MG63 (cell line): Measurements from ENCODE around the gene NAA80. TPM values are rescaled to one million over a fixed set of nuclear protein-coding genes. Genes with fewer than 3 reads are reported as not detected.

Experiments used
- DNase-seq: peaks from one replicate; pipeline ENCODE4 v3.0.0-alpha.2; 2020
- H3K27me3 ChIP-seq: fragments of 250-450 bp; sonication (Bioruptor Pico); 2 replicates; pipeline ENCODE4 v1.5.1; 2020; ENCODE audit warnings: mild to moderate bottlenecking, moderate library complexity
- H3K36me3 ChIP-seq: fragments of 250-450 bp; sonication (Bioruptor Pico); 2 replicates; pipeline ENCODE4 v1.5.1; 2020; ENCODE audit warnings: mild to moderate bottlenecking, moderate library complexity
- H3K4me3 ChIP-seq: fragments of 250-450 bp; sonication (Bioruptor Pico); 2 replicates; pipeline ENCODE4 v1.5.1; 2020; ENCODE audit warnings: mild to moderate bottlenecking, moderate library complexity
- H3K9me3 ChIP-seq: fragments of 250-450 bp; sonication (Bioruptor Pico); 2 replicates; pipeline ENCODE4 v1.5.1; 2020; ENCODE audit warnings: mild to moderate bottlenecking, moderate library complexity
- total RNA-seq: library from RNA; depleted of rRNA; stranded (reverse); fragments of >200 nt; shearing (Covaris generic); gene quantifications from 2 replicates; pipeline ENCODE4 v1.2.3, GENCODE V29; 2014; ENCODE audit warnings: low replicate concordance

NAA80 gene
- total RNA-seq, 1 experiment from 2014 or later = 6.4 TPM

GRCh38 chr3:50261505-50261904, 37.7 kb downstream of the NAA80 start:
- no peak for DNase-seq
- Histone ChIP-seq H3K27me3 (no peaks in the 10 kb centered on the region), H3K9me3 (no peaks in the 10 kb centered on the region), H3K4me3 (no peak overlapping the region), H3K36me3 (peaks cover 7% of the 10 kb centered on the region)

GRCh38 chr3:50260942-50261441, 38.2 kb downstream of the NAA80 start:
- Histone ChIP-seq H3K9me3 (no peaks in the 10 kb centered on the region), H3K4me3 (peak overlapping the region; percentile 54), H3K36me3 (peaks cover 8% of the 10 kb centered on the region), H3K27me3 (no peaks in the 10 kb centered on the region)
- DNase-seq = no peak

GRCh38 chr3:50260027-50260941, 38.9 kb downstream of the NAA80 start:
- Histone ChIP-seq H3K4me3 (peak overlapping the region; percentile 54), H3K9me3 (no peaks in the 10 kb centered on the region), H3K36me3 (peaks cover 8% of the 10 kb centered on the region), H3K27me3 (no peaks in the 10 kb centered on the region)
- peak; percentile 88 for DNase-seq

GRCh38 chr3:50259432-50260026, 39.7 kb downstream of the NAA80 start:
- Histone ChIP-seq H3K4me3 (no peak overlapping the region; the same call in 1 of the 2 replicates), H3K9me3 (no peaks in the 10 kb centered on the region), H3K36me3 (peaks cover 8% of the 10 kb centered on the region), H3K27me3 (no peaks in the 10 kb centered on the region)
- no peak for DNase-seq

- no peak for DNase-seq
- Histone ChIP-seq H3K9me3 (no peaks in the 10 kb centered on the region), H3K36me3 (peaks cover 8% of the 10 kb centered on the region), H3K27me3 (no peaks in the 10 kb centered on the region), H3K4me3 (no peak overlapping the region)
Observed at GRCh38 chr3:50258979-50259378, 40.2 kb downstream of the NAA80 start.

- DNase-seq = no peak
- Histone ChIP-seq H3K9me3 (no peaks in the 10 kb centered on the region), H3K27me3 (no peaks in the 10 kb centered on the region), H3K36me3 (peaks cover 8% of the 10 kb centered on the region), H3K4me3 (no peak overlapping the region)
Observed at GRCh38 chr3:50258029-50258680, 41.0 kb downstream of the NAA80 start.

GRCh38 chr3:50256978-50257890, 42.0 kb downstream of the NAA80 start:
- Histone ChIP-seq H3K9me3 (no peaks in the 10 kb centered on the region), H3K4me3 (no peak overlapping the region), H3K27me3 (no peaks in the 10 kb centered on the region), H3K36me3 (peaks cover 10% of the 10 kb centered on the region)
- DNase-seq = no peak

GRCh38 chr3:50255251-50255615, 44.0 kb downstream of the NAA80 start:
- Histone ChIP-seq H3K9me3 (no peaks in the 10 kb centered on the region), H3K4me3 (no peak overlapping the region), H3K27me3 (no peaks in the 10 kb centered on the region), H3K36me3 (peaks cover 12% of the 10 kb centered on the region)
- DNase-seq = no peak

- no peak for DNase-seq
- Histone ChIP-seq H3K9me3 (no peaks in the 10 kb centered on the region), H3K27me3 (no peaks in the 10 kb centered on the region), H3K4me3 (no peak overlapping the region), H3K36me3 (peaks cover 12% of the 10 kb centered on the region)
Observed at GRCh38 chr3:50254577-50255250, 44.5 kb downstream of the NAA80 start.

- DNase-seq = peak; percentile 64
- H3K9me3 ChIP-seq = no peaks in the 10 kb centered on the region
- no peak overlapping the region for H3K4me3 ChIP-seq
- H3K36me3 ChIP-seq = peaks cover 10% of the 10 kb centered on the region
- H3K27me3 ChIP-seq = no peaks in the 10 kb centered on the region
Observed at GRCh38 chr3:50251220-50251619, 48.0 kb downstream of the NAA80 start.

GRCh38 chr3:50250514-50250913, 48.7 kb downstream of the NAA80 start:
- no peaks in the 10 kb centered on the region for H3K27me3 ChIP-seq
- H3K9me3 ChIP-seq = no peaks in the 10 kb centered on the region
- no peak overlapping the region for H3K4me3 ChIP-seq
- no peak for DNase-seq
- H3K36me3 ChIP-seq = peaks cover 10% of the 10 kb centered on the region

- H3K9me3 ChIP-seq = no peaks in the 10 kb centered on the region
- DNase-seq = no peak
- H3K27me3 ChIP-seq = no peaks in the 10 kb centered on the region
- H3K4me3 ChIP-seq = no peak overlapping the region
- peaks cover 10% of the 10 kb centered on the region for H3K36me3 ChIP-seq
Observed at GRCh38 chr3:50249457-50249856, 49.7 kb downstream of the NAA80 start.

- no peaks in the 10 kb centered on the region for H3K27me3 ChIP-seq
- H3K36me3 ChIP-seq = peaks cover 10% of the 10 kb centered on the region
- H3K4me3 ChIP-seq = no peak overlapping the region
- H3K9me3 ChIP-seq = no peaks in the 10 kb centered on the region
- peak; percentile 59 for DNase-seq
Observed at GRCh38 chr3:50248387-50248786, 50.8 kb downstream of the NAA80 start.

GRCh38 chr3:50246517-50246954, 52.7 kb downstream of the NAA80 start:
- peak; percentile 93 for DNase-seq
- Histone ChIP-seq H3K4me3 (peak overlapping the region; percentile 35), H3K9me3 (no peaks in the 10 kb centered on the region), H3K27me3 (no peaks in the 10 kb centered on the region), H3K36me3 (peaks cover 5% of the 10 kb centered on the region; the same call in 1 of the 2 replicates)
